Mammary epithelial cell (primary cell): ENCODE results near the gene RUNX2.

Experiments used
- EZH2 ChIP-seq: IDR thresholded peaks from 2 replicates; pipeline ENCODE4 v1.6.1; 2012; ENCODE audit warnings: low read length, inconsistent platforms, borderline replicate concordance
- TF ChIP-seq, protein P1 (sequence below), 2 donors: IDR thresholded peaks in 1 of 2; conservative IDR thresholded peaks in 1 of 2; 2 replicates each; pipeline ENCODE4 v1.5.1; 2011 to 2012; ENCODE audit warnings: inconsistent platforms in 2 of 2, low read length in 2 of 2, mild to moderate bottlenecking in 2 of 2, control low read depth in 1 of 2, low read depth in 1 of 2; ENCODE audit not compliant: insufficient read depth in 1 of 2; ENCODE audit errors: extremely low read depth in 1 of 2

DNA sequence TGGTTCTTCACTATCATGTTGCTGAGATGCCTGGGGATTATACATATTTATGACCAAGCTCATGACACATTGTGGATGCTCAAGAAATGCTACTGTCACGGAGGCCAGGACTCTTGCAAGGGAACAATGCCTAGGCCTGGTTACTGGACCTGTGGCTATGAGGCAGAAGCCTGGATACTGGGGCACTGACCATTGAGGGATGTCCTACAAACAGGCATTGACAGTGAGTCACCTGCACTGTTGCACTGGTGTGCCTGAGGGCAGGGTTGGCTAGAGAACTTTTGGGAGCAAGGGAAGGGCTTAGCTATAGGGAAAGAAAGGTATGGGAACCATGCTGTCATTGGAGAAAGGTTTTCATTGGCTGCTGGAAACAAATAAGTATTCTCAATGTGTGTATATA, 362.7 kb downstream of the RUNX2 start:
- no peak for TF ChIP-seq EZH2
- TF ChIP-seq, protein P1, sequence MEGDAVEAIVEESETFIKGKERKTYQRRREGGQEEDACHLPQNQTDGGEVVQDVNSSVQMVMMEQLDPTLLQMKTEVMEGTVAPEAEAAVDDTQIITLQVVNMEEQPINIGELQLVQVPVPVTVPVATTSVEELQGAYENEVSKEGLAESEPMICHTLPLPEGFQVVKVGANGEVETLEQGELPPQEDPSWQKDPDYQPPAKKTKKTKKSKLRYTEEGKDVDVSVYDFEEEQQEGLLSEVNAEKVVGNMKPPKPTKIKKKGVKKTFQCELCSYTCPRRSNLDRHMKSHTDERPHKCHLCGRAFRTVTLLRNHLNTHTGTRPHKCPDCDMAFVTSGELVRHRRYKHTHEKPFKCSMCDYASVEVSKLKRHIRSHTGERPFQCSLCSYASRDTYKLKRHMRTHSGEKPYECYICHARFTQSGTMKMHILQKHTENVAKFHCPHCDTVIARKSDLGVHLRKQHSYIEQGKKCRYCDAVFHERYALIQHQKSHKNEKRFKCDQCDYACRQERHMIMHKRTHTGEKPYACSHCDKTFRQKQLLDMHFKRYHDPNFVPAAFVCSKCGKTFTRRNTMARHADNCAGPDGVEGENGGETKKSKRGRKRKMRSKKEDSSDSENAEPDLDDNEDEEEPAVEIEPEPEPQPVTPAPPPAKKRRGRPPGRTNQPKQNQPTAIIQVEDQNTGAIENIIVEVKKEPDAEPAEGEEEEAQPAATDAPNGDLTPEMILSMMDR (conservative IDR thresholded peaks at IDR 0.05 in 1 of 2, IDR thresholded peaks at IDR 0.05 in 1 of 2; ENCODE audit: extremely low read depth in 1 of 2, insufficient read depth in 1 of 2, low read depth in 1 of 2, low read length in 2 of 2): no peak
